Adipocyte (in vitro differentiated cells): ENCODE results near the gene WNT7A.

Experiments used
- DNase-seq: peaks from one replicate; pipeline ENCODE4 v3.0.0-alpha.2; 2015; ENCODE audit warnings: low read depth
- H3K27me3 ChIP-seq: replicated peaks from 2 replicates; pipeline ENCODE4 v1.7.0; 2013; ENCODE audit warnings: mild to moderate bottlenecking, low read length, moderate library complexity; ENCODE audit not compliant: control insufficient read depth, insufficient read depth
- H3K36me3 ChIP-seq: 2 replicates; pipeline ENCODE4 v1.7.0; 2013; ENCODE audit warnings: low read length, mild to moderate bottlenecking, moderate library complexity; ENCODE audit not compliant: control insufficient read depth, insufficient read depth, severe bottlenecking
- H3K4me1 ChIP-seq: 2 replicates; pipeline ENCODE4 v1.7.0; 2013; ENCODE audit warnings: mild to moderate bottlenecking, low read length, moderate library complexity; ENCODE audit not compliant: control insufficient read depth, insufficient read depth
- H3K4me3 ChIP-seq: 2 replicates; pipeline ENCODE4 v1.7.0; 2013; ENCODE audit warnings: mild to moderate bottlenecking, low read length, moderate library complexity
- H3K9ac ChIP-seq: 2 replicates; pipeline ENCODE4 v1.7.0; 2013; ENCODE audit warnings: mild to moderate bottlenecking, low read length, moderate library complexity
- H3K9me3 ChIP-seq: 2 replicates; pipeline ENCODE4 v1.7.0; 2013; ENCODE audit warnings: mild to moderate bottlenecking, low read length, moderate library complexity; ENCODE audit not compliant: control insufficient read depth

WNT7A gene

GRCh38 chr3:13894096-13894806 lies 14.4 kb upstream of the WNT7A start:
- no peaks in the 10 kb centered on the region for H3K36me3 ChIP-seq
- H3K9ac ChIP-seq: no peak overlapping the region
- peaks cover 9% of the 10 kb centered on the region for H3K27me3 ChIP-seq
- no peak for DNase-seq
- peaks cover 9% of the 10 kb centered on the region for H3K4me1 ChIP-seq
- peaks cover 30% of the 10 kb centered on the region for H3K9me3 ChIP-seq
- no peak overlapping the region for H3K4me3 ChIP-seq

- H3K4me1 ChIP-seq: peaks cover 9% of the 10 kb centered on the region
- peaks cover 12% of the 10 kb centered on the region for H3K9me3 ChIP-seq
- no peak overlapping the region for H3K9ac ChIP-seq
- no peaks in the 10 kb centered on the region for H3K36me3 ChIP-seq
- peaks cover 9% of the 10 kb centered on the region for H3K27me3 ChIP-seq
- H3K4me3 ChIP-seq: no peak overlapping the region
- no peak for DNase-seq
Measured at GRCh38 chr3:13892304-13892703, 12.4 kb upstream of the WNT7A start.

- Histone ChIP-seq H3K36me3 (no peaks in the 10 kb centered on the region), H3K4me1 (peaks cover 9% of the 10 kb centered on the region), H3K27me3 (peaks cover 12% of the 10 kb centered on the region), H3K4me3 (no peak overlapping the region), H3K9me3 (peaks cover 6% of the 10 kb centered on the region), H3K9ac (no peak overlapping the region)
- DNase-seq: no peak
Measured at GRCh38 chr3:13891492-13892073, 11.7 kb upstream of the WNT7A start.

GRCh38 chr3:13891017-13891392 lies 11.1 kb upstream of the WNT7A start:
- Histone ChIP-seq H3K27me3 (peaks cover 12% of the 10 kb centered on the region), H3K36me3 (no peaks in the 10 kb centered on the region), H3K9me3 (peaks cover 4% of the 10 kb centered on the region), H3K9ac (no peak overlapping the region), H3K4me3 (no peak overlapping the region), H3K4me1 (peaks cover 4% of the 10 kb centered on the region)
- DNase-seq: no peak

- DNase-seq: no peak
Measured at GRCh38 chr3:13890377-13891016, 10.6 kb upstream of the WNT7A start.

GRCh38 chr3:13888576-13888975 lies 8.7 kb upstream of the WNT7A start:
- Histone ChIP-seq H3K27me3 (peaks cover 20% of the 10 kb centered on the region), H3K9ac (no peak overlapping the region), H3K36me3 (no peaks in the 10 kb centered on the region), H3K4me1 (no peaks in the 10 kb centered on the region), H3K4me3 (no peak overlapping the region), H3K9me3 (no peaks in the 10 kb centered on the region)
- no peak for DNase-seq

More at GRCh38 chr3:13890377-13891016, 10.6 kb upstream of the WNT7A start:
- no peaks in the 10 kb centered on the region for H3K4me1 ChIP-seq
- H3K9ac ChIP-seq: no peak overlapping the region
- H3K4me3 ChIP-seq: no peak overlapping the region
- H3K9me3 ChIP-seq: peaks cover 4% of the 10 kb centered on the region
- H3K36me3 ChIP-seq: no peaks in the 10 kb centered on the region
- peaks cover 15% of the 10 kb centered on the region for H3K27me3 ChIP-seq

GRCh38 chr3:13887495-13888300 lies 7.8 kb upstream of the WNT7A start:
- peaks cover 2% of the 10 kb centered on the region for H3K9me3 ChIP-seq
- no peak overlapping the region for H3K9ac ChIP-seq
- DNase-seq: no peak
- no peaks in the 10 kb centered on the region for H3K4me1 ChIP-seq
- H3K4me3 ChIP-seq: no peak overlapping the region
- peaks cover 26% of the 10 kb centered on the region for H3K27me3 ChIP-seq
- no peaks in the 10 kb centered on the region for H3K36me3 ChIP-seq

- no peak overlapping the region for H3K4me3 ChIP-seq
Measured at GRCh38 chr3:13886593-13887129, 6.8 kb upstream of the WNT7A start.

GRCh38 chr3:13885704-13886010 lies 5.8 kb upstream of the WNT7A start:
- Histone ChIP-seq H3K36me3 (no peaks in the 10 kb centered on the region), H3K4me3 (no peak overlapping the region), H3K27me3 (peaks cover 43% of the 10 kb centered on the region), H3K9me3 (peaks cover 11% of the 10 kb centered on the region), H3K9ac (no peak overlapping the region), H3K4me1 (no peaks in the 10 kb centered on the region)
- no peak for DNase-seq

More at GRCh38 chr3:13886593-13887129, 6.8 kb upstream of the WNT7A start:
- Histone ChIP-seq H3K9me3 (peaks cover 11% of the 10 kb centered on the region), H3K9ac (no peak overlapping the region), H3K36me3 (no peaks in the 10 kb centered on the region), H3K4me1 (no peaks in the 10 kb centered on the region), H3K27me3 (peaks cover 35% of the 10 kb centered on the region)
- DNase-seq: no peak

GRCh38 chr3:13884851-13885703 lies 5.2 kb upstream of the WNT7A start:
- Histone ChIP-seq H3K9me3 (peaks cover 11% of the 10 kb centered on the region), H3K4me1 (no peaks in the 10 kb centered on the region), H3K27me3 (peaks cover 43% of the 10 kb centered on the region), H3K36me3 (no peaks in the 10 kb centered on the region), H3K4me3 (no peak overlapping the region), H3K9ac (no peak overlapping the region)
- DNase-seq: no peak
